NCI-H446 treated with DMSO at 0.1 percent for 48 hours (cell line): Measurements from ENCODE around the gene FGFR1OP2.
"Not testable (repeated sequence)": the region's sequence is repeated elsewhere in the genome, so short reads cannot be mapped to it uniquely, and the experiment has no call there.

ENCODE experiments used
- DNase-seq: peaks from one replicate; lab custom pipeline; 2025; lab: John Stamatoyannopoulos, UW

The FGFR1OP2 gene

DNA sequence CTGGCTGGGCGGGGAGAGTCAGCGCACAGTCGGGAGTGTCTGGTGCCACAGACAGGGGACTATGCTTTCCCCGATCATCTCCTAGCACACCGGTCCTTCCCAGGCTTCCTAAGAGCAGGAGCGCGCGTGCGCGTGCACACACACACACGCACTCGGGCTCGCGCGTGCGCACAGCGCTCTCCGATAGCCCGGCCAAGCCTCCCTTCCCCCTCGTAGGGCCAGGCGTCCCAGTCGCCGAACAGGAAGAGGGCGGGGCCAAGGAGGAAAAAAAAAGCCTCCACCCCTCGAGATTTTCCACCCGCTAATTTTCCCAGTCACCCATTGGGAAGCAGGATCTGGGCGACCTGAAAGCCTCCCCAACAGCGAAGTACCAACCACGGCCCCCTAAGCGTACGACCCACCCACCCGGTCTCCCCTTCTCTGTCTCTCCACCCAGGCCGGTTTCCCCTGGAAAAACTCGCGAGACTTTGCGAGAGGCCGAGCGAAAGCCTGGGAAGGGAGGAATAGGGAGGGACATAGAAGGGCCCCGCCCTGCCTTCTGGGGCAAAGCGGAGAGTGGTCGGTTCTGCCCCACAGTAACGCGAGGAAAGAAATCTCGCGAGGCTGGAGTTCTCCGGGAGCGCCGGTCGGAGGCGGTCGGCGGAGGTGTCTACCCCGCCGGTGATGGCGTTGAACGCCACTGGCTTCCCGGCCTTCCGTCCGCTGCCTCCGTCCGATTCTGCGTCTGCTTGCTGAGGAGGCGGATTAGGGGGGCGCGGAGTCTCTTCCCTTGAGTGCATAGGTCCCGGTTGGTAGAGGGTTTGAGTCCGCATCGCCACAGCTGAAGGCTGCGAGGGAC, at the start of gene FGFR1OP2, which contains the start of gene INTS13:
Gene FGFR1OP2, plus strand, starts transcription at position 608 of the 838 bp plus-strand sequence. CDS start 15,689 bp downstream, outside the sequence.
Gene INTS13, minus strand, starts transcription at position 119 of the 838 bp plus-strand sequence. CDS start 1,178 bp downstream, outside the sequence.
- peak; percentile 92 for DNase-seq

DNA sequence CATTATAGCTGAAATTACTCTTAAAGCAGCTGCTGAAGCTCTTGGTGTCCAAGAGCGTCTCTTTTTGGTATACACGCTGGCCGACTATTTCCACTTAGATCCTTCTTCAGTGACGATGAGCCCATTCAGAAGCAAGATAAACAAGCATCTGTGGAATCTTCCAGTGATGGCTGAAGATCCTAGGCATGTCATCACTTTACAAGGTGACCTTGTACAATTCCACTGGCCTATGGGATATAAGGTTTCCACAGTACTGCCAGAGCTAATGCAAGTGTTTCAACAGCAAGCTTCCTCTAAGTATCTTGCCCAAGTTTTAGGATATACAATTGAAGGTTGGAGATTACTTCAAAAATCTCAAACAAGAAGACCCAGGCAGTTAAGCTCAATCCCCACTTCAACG, 47.5 kb upstream of the FGFR1OP2 start:
- no peak for DNase-seq

DNA sequence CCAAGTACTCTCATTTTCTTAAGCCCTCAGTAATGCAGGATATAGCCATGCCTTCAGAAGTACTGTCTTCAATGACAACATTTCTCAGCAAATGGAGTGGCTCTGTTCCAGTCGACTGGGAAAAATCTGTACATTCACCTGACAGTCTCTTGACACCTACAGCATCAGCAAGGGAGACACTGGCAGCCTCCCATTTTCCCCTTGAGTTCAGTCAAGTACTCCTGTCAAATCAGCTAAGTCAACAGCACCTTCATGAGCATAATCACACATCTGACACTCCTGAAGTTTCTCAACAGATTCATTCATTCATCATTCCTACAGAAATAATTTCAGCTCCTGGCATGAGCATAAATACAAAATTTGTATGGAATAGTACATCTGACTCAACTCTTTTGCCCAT, 46.6 kb upstream of the FGFR1OP2 start:
- DNase-seq, result no peak

- DNase-seq, result no peak
These were observed 42.6 kb upstream of the FGFR1OP2 start for GRCh38 chr12:26895672-26896071.

- DNase-seq, result no peak
These were observed 41.4 kb upstream of the FGFR1OP2 start for GRCh38 chr12:26896913-26897312.

DNA sequence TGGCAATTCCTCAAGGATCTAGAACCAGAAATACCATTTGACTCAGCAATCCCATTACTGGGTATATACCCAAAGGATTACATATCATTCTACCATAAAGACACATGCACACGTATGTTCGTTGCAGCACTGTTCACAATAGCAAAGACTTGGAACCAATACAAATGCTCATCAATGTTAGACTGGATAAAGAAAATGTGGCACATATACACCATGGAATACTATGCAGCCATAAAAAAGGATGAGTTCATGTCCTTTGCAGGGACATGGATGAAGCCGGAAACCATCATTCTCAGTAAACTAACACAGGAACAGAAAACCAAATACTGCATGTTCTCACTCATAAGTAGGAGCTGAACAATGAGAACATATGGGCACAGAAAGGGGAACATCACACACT, 34.9 kb upstream of the FGFR1OP2 start:
- DNase-seq, result not testable (repeated sequence)

GRCh38 chr12:26906024-26906423, 32.2 kb upstream of the FGFR1OP2 start:
- DNase-seq, result no peak

DNA sequence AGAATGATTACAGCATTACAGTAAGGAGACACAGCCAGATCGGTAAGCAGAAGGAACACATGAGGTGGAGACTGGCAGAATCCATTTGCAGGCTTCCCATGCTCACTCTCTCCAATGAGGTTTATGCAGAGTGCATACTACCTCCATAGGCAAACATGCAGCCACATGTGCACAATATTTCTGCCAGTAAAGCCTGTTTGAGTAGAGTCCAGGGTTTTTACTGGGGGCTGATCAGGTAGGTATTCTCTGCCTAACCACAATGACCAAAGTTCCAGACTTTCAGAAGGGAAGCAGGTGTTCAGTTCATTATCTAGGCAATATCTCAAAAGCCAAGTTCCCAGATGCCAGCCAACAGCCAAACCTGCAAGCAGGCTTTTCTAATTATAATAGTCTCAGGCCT, 31.6 kb upstream of the FGFR1OP2 start:
- DNase-seq, result no peak

- no peak for DNase-seq
These were observed 19.7 kb upstream of the FGFR1OP2 start for GRCh38 chr12:26918321-26919215.

DNA sequence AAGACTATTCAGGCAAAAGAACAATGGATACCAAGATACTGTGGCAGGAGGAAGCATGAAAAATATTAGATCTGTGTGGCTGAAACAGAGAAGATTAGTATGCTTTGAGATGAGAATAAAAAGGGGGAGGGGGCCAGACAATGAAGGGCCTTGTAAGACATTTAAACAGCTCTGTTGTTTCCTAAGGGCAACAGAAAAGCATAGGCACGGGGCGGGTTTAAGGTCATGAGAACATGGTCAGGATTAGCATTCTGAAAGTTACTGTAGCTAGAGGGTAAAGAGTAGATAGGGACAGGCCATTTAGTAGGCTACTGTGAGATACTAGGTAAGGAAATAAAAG, 19.1 kb upstream of the FGFR1OP2 start:
- DNase-seq, result no peak

DNA sequence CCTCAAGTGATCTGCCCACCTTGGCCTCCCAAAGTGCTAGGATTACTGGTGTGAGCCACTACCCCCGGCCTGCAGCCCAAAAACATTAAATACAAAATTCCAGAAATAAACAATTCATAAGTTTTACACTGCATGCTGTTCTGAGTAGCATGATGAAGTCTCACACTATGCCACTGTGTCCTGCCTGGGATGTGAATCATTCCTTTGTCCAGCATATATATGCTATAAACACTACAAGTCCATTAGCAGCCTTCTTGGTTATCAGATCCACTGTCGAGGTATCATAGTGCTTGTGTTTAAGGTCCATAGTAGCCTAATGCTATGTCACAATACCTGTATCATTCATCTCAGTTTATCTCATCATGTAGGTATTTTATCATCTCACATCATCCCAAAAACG, 16.4 kb upstream of the FGFR1OP2 start:
- no peak for DNase-seq

- DNase-seq, result no peak
These were observed 9.6 kb upstream of the FGFR1OP2 start for GRCh38 chr12:26928661-26929060.

DNA sequence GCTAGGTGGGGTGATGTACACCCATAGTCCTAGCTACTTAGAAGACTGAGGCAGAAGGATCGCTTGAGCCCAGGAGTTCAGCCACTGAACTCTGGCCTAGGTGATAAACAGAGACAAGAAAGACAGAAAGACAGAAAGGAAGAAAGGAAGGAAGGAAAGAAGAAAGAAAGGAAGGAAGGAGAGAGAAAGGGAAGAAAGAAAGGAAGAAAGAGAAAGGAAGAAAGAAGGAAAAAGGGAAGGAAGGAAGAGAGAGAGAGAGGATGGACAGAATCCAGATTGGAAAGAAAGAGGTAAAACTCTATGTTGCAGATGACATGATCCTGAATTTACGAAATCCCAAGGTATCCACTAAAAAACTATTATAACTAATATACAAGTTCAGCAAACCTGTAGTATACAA, 8.7 kb upstream of the FGFR1OP2 start:
- no peak for DNase-seq

GRCh38 chr12:26935636-26936378, 2.5 kb upstream of the FGFR1OP2 start:
- DNase-seq, result no peak

GRCh38 chr12:26936559-26937442, 1.5 kb upstream of the FGFR1OP2 start:
- DNase-seq, result no peak

DNA sequence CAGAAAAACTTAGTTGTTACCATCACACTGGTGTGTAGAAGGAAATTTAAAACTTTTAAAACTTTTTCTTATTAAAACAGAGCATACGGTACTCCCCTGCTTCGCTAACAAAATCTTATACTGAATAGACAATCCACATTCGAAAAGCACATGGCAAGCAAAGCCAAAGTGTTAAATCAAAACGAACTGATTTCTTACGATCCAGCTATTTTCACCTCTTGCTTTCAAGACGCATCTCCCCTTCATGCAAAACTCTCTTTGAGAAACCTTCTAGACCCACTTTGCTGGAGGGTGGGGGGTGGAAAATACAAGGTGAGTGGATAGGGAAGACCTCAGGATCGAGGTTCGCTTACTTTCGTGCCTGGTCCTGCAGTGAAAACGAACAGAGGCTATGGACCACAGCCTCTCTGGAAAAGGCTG, 817 bp upstream of the FGFR1OP2 start:
- DNase-seq, result no peak

- no peak for DNase-seq
These were observed 412 bp downstream of the FGFR1OP2 start for GRCh38 chr12:26938701-26939062.

DNA sequence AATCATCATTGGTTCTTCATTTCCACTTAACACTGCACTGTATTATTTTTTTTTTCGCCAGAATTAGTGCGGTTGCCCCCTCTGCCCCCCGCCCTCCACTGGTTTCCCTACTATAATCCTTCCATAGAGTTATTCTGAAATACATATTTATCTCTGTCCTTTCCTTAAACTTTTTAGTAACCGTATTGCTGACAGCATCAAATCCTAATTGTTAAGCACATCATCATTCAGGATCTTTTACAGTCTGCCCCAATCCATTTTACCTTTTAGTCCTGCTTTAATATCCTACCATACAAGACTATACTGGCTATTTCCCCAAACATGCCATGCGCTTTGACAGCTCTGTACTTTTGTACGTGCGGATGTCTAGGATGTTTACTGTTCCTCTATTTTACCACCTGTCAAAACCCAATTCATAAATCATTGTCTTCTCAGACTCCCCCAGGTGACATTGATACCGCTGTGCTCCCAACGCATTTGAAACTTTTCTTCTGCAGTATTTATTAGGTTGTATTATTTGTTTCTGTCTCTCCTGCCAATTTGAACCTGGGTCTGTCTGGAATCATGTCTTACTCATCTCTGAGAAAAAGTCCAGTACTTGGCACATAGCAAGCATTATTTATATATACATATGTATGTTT, 1.0 kb downstream of the FGFR1OP2 start:
- no peak for DNase-seq

- DNase-seq, result no peak
These were observed 1.7 kb downstream of the FGFR1OP2 start for GRCh38 chr12:26939953-26940352.

GRCh38 chr12:26940516-26941214, 2.4 kb downstream of the FGFR1OP2 start:
- no peak for DNase-seq
